Activated CD8-positive, alpha-beta T cell treated with anti-CD3 and anti-CD28 coated beads, Interleukin-2, amount 10 ng/mL, durations not matched to agents 7 days and 5 days (primary cell): Measurements from ENCODE around the gene MYBPC2. TPM values are rescaled to one million over a fixed set of nuclear protein-coding genes. Genes with fewer than 3 reads are reported as not detected.

Experiments used
- ATAC-seq: fragments of 150-1000 bp; cut with Tn5 transposase; one replicate; pipeline ENCODE4 v1.10.0; 2021; ENCODE audit warnings: moderate library complexity
- CTCF ChIA-PET: fragments of 350-600 bp; sonication (Branson Sonifier 250); formaldehyde crosslinking; loops from one replicate; lab custom pipeline; 2021; ENCODE audit warnings: antibody characterized with exemption; lab: Charles Lee
- POLR2A ChIA-PET: fragments of 350-600 bp; sonication (Branson Sonifier 250); formaldehyde crosslinking; loops from one replicate; lab custom pipeline; 2021; ENCODE audit warnings: antibody characterized with exemption; lab: Charles Lee
- DNase-seq: peaks from one replicate; pipeline ENCODE4 v3.0.0-alpha.2; 2020
- H3K27ac Mint-ChIP-seq: one replicate; pipeline ENCODE4 v1.8.0; 2021; ENCODE audit warnings: mild to moderate bottlenecking, mixed read lengths
- H3K27me3 Mint-ChIP-seq: one replicate; pipeline ENCODE4 v1.8.0; 2021; ENCODE audit warnings: low read depth, mixed read lengths
- H3K36me3 Mint-ChIP-seq: one replicate; pipeline ENCODE4 v1.8.0; 2021; ENCODE audit warnings: low read depth, mixed read lengths
- H3K4me1 Mint-ChIP-seq: one replicate; pipeline ENCODE4 v1.8.0; 2021; ENCODE audit warnings: low read depth, mixed read lengths
- H3K4me3 Mint-ChIP-seq: one replicate; pipeline ENCODE4 v1.8.0; 2021; ENCODE audit warnings: mild to moderate bottlenecking, mixed read lengths
- H3K9me3 Mint-ChIP-seq: one replicate; pipeline ENCODE4 v1.8.0; 2022; ENCODE audit warnings: mixed read lengths; ENCODE audit not compliant: insufficient read depth
- total RNA-seq, 2 experiments: library from RNA; stranded (reverse); gene quantifications; one replicate each; pipeline ENCODE4 v1.2.3, GENCODE V29; 2021

The MYBPC2 gene
- total RNA-seq, 2 experiments from 2014 or later = not detected

GRCh38 chr19:50413096-50413495 is 19.6 kb upstream of the MYBPC2 start:
- ChIA-PET POLR2A (interaction anchor here (1.2 kb wide), 1 partner anchor 29 kb away, joined by 3 read pairs; the partner anchor contains the start of gene POLD1), CTCF (no interaction called here)
- no peak for DNase-seq

GRCh38 chr19:50413531-50413930 is 19.2 kb upstream of the MYBPC2 start:
- no peak for DNase-seq
- Mint-ChIP-seq H3K27me3 (no peaks in the 10 kb centered on the region), H3K4me3 (no peak overlapping the region), H3K9me3 (no peaks in the 10 kb centered on the region), H3K36me3 (peaks cover 25% of the 10 kb centered on the region), H3K27ac (no peak overlapping the region), H3K4me1 (no peaks in the 10 kb centered on the region)
- POLR2A ChIA-PET = no interaction called here
- ATAC-seq = no peak
- CTCF ChIA-PET = no interaction called here

More at GRCh38 chr19:50413096-50413495, 19.6 kb upstream of the MYBPC2 start:
- no peak overlapping the region for H3K27ac Mint-ChIP-seq
- H3K4me1 Mint-ChIP-seq = no peaks in the 10 kb centered on the region
- no peak for ATAC-seq
- H3K27me3 Mint-ChIP-seq = no peaks in the 10 kb centered on the region
- peaks cover 25% of the 10 kb centered on the region for H3K36me3 Mint-ChIP-seq
- H3K9me3 Mint-ChIP-seq = no peaks in the 10 kb centered on the region
- no peak overlapping the region for H3K4me3 Mint-ChIP-seq

- ATAC-seq (peak; percentile 78), DNase-seq (peak; percentile 72)
- Mint-ChIP-seq H3K4me1 (peaks cover 12% of the 10 kb centered on the region), H3K27me3 (peaks cover 8% of the 10 kb centered on the region), H3K27ac (peak overlapping the region; percentile 25), H3K36me3 (peaks cover 21% of the 10 kb centered on the region), H3K4me3 (no peak overlapping the region), H3K9me3 (no peaks in the 10 kb centered on the region)
- CTCF ChIA-PET = interaction anchor here (1.3 to 1.4 kb wide), 2 partner anchors 45 to 58 kb away, joined by 6 to 16 read pairs; no protein-coding TSS in a partner anchor
- POLR2A ChIA-PET = interaction anchor here (1.2 kb wide), 1 partner anchor 46 kb away, joined by 3 read pairs; no protein-coding TSS in a partner anchor
Observed at GRCh38 chr19:50414864-50415660, 17.6 kb upstream of the MYBPC2 start.

GRCh38 chr19:50415661-50416033 is 17.0 kb upstream of the MYBPC2 start:
- H3K36me3 Mint-ChIP-seq = peaks cover 19% of the 10 kb centered on the region
- H3K27ac Mint-ChIP-seq = no peak overlapping the region
- peaks cover 15% of the 10 kb centered on the region for H3K4me1 Mint-ChIP-seq
- no peak for ATAC-seq
- H3K9me3 Mint-ChIP-seq = no peaks in the 10 kb centered on the region
- H3K4me3 Mint-ChIP-seq = no peak overlapping the region
- POLR2A ChIA-PET = interaction anchor here (1.2 kb wide), 1 partner anchor 47 kb away, joined by 3 read pairs; no protein-coding TSS in a partner anchor
- CTCF ChIA-PET = interaction anchor here (1.3 to 1.4 kb wide), 2 partner anchors 45 to 58 kb away, joined by 6 to 16 read pairs; no protein-coding TSS in a partner anchor
- no peak for DNase-seq
- peaks cover 12% of the 10 kb centered on the region for H3K27me3 Mint-ChIP-seq

GRCh38 chr19:50416034-50416977 is 16.4 kb upstream of the MYBPC2 start:
- peaks cover 15% of the 10 kb centered on the region for H3K4me1 Mint-ChIP-seq
- POLR2A ChIA-PET = no interaction called here
- H3K9me3 Mint-ChIP-seq = no peaks in the 10 kb centered on the region
- peaks cover 17% of the 10 kb centered on the region for H3K36me3 Mint-ChIP-seq
- H3K4me3 Mint-ChIP-seq = no peak overlapping the region
- CTCF ChIA-PET = interaction anchor here (1.3 to 1.4 kb wide), 2 partner anchors 44 to 59 kb away, joined by 6 to 16 read pairs; no protein-coding TSS in a partner anchor
- no peak for DNase-seq
- no peak overlapping the region for H3K27ac Mint-ChIP-seq
- H3K27me3 Mint-ChIP-seq = peaks cover 12% of the 10 kb centered on the region
- ATAC-seq = no peak

- ChIA-PET POLR2A (no interaction called here), CTCF (no interaction called here)
- Mint-ChIP-seq H3K4me1 (peaks cover 15% of the 10 kb centered on the region), H3K36me3 (peaks cover 14% of the 10 kb centered on the region), H3K27me3 (peaks cover 12% of the 10 kb centered on the region), H3K27ac (no peak overlapping the region), H3K4me3 (no peak overlapping the region), H3K9me3 (no peaks in the 10 kb centered on the region)
- DNase-seq (no peak), ATAC-seq (no peak)
Observed at GRCh38 chr19:50417111-50418081, 15.3 kb upstream of the MYBPC2 start.

GRCh38 chr19:50418176-50419021 is 14.3 kb upstream of the MYBPC2 start, which contains the start of gene SPIB:
Gene SPIB, plus strand, starts transcription at chr19:50418938. Its CDS starts 25 bp downstream, at chr19:50418963.
- Mint-ChIP-seq H3K36me3 (peaks cover 5% of the 10 kb centered on the region), H3K9me3 (no peaks in the 10 kb centered on the region), H3K27me3 (peaks cover 12% of the 10 kb centered on the region), H3K4me3 (no peak within 1 kb of the TSS), H3K27ac (peak within 1 kb of the TSS; percentile 53), H3K4me1 (peaks cover 15% of the 10 kb centered on the region)
- ATAC-seq = no peak
- no peak for DNase-seq
- POLR2A ChIA-PET = no interaction called here
- CTCF ChIA-PET = no interaction called here

- ChIA-PET CTCF (no interaction called here), POLR2A (no interaction called here)
- H3K9me3 Mint-ChIP-seq = no peaks in the 10 kb centered on the region
- H3K4me1 Mint-ChIP-seq = peaks cover 15% of the 10 kb centered on the region
- H3K27me3 Mint-ChIP-seq = peaks cover 12% of the 10 kb centered on the region
- H3K4me3 Mint-ChIP-seq = no peak overlapping the region
- no peak for ATAC-seq
- DNase-seq = no peak
- H3K27ac Mint-ChIP-seq = peak overlapping the region; percentile 53
- peaks cover 5% of the 10 kb centered on the region for H3K36me3 Mint-ChIP-seq
Observed at GRCh38 chr19:50419022-50419579, 13.6 kb upstream of the MYBPC2 start.

GRCh38 chr19:50419580-50420035 is 13.1 kb upstream of the MYBPC2 start:
- H3K4me3 Mint-ChIP-seq = no peak overlapping the region
- peaks cover 5% of the 10 kb centered on the region for H3K36me3 Mint-ChIP-seq
- ChIA-PET CTCF (interaction anchor here (1.0 kb wide), 1 partner anchor 10 kb away, joined by 3 read pairs; no protein-coding TSS in a partner anchor), POLR2A (no interaction called here)
- ATAC-seq (no peak), DNase-seq (no peak)
- H3K4me1 Mint-ChIP-seq = peaks cover 15% of the 10 kb centered on the region
- peak overlapping the region; percentile 53 for H3K27ac Mint-ChIP-seq
- no peaks in the 10 kb centered on the region for H3K9me3 Mint-ChIP-seq
- H3K27me3 Mint-ChIP-seq = peaks cover 12% of the 10 kb centered on the region

GRCh38 chr19:50420127-50420526 is 12.6 kb upstream of the MYBPC2 start:
- Mint-ChIP-seq H3K36me3 (peaks cover 5% of the 10 kb centered on the region), H3K4me3 (no peak overlapping the region), H3K4me1 (peaks cover 15% of the 10 kb centered on the region), H3K27ac (no peak overlapping the region), H3K9me3 (no peaks in the 10 kb centered on the region), H3K27me3 (peaks cover 12% of the 10 kb centered on the region)
- ATAC-seq = no peak
- POLR2A ChIA-PET = no interaction called here
- no peak for DNase-seq
- CTCF ChIA-PET = interaction anchor here (1.0 kb wide), 1 partner anchor 9 kb away, joined by 3 read pairs; no protein-coding TSS in a partner anchor
